NB4 (cell line): ENCODE data around the gene FOXP1.

Source experiments
- CTCF ChIP-seq: IDR thresholded peaks from one replicate; pipeline ENCODE4 v1.5.1; 2012; ENCODE audit warnings: low read depth, low read length
- MAX ChIP-seq: IDR thresholded peaks from 2 replicates; pipeline ENCODE4 v1.6.1; 2011; ENCODE audit warnings: low read depth, low read length
- MYC ChIP-seq: IDR thresholded peaks from 2 replicates; pipeline ENCODE4 v1.6.1; 2011; ENCODE audit warnings: low read depth, low read length
- POLR2A ChIP-seq: IDR thresholded peaks from 2 replicates; pipeline ENCODE4 v1.6.1; 2011; ENCODE audit warnings: mild to moderate bottlenecking; ENCODE audit not compliant: insufficient read length; ENCODE audit errors: extremely low read depth

GRCh38 chr3:71304247-71304646 lies 279.3 kb downstream of the FOXP1 start:
- TF ChIP-seq CTCF (no peak), MYC (no peak), POLR2A (no peak), MAX (no peak)
